ENCODE measurements around the gene TIGD7. TPM values are rescaled to one million over a fixed set of nuclear protein-coding genes. Genes with fewer than 3 reads are reported as not detected.
A peak's percentile ranks its signal among the peaks of the same experiment; 100 is the strongest.
"Not testable (repeated sequence)": the region's sequence is repeated elsewhere in the genome, so short reads cannot be mapped to it uniquely, and the experiment has no call there.

Gene TIGD7
- total RNA-seq, 1 donor = 6.5 TPM

DNA sequence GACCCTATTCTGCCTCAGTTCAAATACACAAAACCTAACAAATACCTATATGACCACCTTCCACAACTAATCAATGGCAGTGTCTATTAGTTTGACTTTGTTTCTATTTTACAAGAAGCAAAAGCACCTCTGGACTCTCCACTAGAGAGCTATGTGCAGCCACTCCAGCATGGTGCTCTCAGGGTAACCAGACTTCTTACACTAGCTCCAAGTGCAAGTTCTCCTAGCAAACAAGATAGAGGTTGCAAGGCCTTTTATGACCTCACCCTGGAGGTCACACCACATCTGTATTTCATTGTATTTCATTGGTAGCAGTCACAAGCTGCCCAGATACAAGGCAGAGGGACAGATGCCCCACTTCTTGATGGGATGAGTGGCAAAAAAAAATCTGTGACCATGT, 30.3 kb downstream of the TIGD7 start:
- Histone ChIP-seq H3K4me1 (ENCODE audit: insufficient read depth, low read length) (no peaks in the 10 kb centered on the region), H3K36me3 (ENCODE audit: insufficient read depth, low read length) (no peaks in the 10 kb centered on the region), H4K20me1 (ENCODE audit: insufficient read depth, low read length) (no peaks in the 10 kb centered on the region), H3K9me3 (ENCODE audit: low read depth, low read length) (no peaks in the 10 kb centered on the region), H3K79me2 (ENCODE audit: insufficient read depth, low read length) (no peaks in the 10 kb centered on the region), H3K27ac (ENCODE audit: low read depth, low read length) (no peak overlapping the region), H3K4me3 (ENCODE audit: insufficient read depth, low read length) (no peak overlapping the region), H2AFZ (ENCODE audit: low read length) (no peak overlapping the region), H3K27me3 (ENCODE audit: insufficient read depth, low read length) (peaks cover 11% of the 10 kb centered on the region), H3K4me2 (ENCODE audit: insufficient read depth, low read length) (no peak overlapping the region)
- DNase-seq (ENCODE audit: insufficient read length, low spot score, missing footprints) = no peak
- TF ChIP-seq, protein P1, sequence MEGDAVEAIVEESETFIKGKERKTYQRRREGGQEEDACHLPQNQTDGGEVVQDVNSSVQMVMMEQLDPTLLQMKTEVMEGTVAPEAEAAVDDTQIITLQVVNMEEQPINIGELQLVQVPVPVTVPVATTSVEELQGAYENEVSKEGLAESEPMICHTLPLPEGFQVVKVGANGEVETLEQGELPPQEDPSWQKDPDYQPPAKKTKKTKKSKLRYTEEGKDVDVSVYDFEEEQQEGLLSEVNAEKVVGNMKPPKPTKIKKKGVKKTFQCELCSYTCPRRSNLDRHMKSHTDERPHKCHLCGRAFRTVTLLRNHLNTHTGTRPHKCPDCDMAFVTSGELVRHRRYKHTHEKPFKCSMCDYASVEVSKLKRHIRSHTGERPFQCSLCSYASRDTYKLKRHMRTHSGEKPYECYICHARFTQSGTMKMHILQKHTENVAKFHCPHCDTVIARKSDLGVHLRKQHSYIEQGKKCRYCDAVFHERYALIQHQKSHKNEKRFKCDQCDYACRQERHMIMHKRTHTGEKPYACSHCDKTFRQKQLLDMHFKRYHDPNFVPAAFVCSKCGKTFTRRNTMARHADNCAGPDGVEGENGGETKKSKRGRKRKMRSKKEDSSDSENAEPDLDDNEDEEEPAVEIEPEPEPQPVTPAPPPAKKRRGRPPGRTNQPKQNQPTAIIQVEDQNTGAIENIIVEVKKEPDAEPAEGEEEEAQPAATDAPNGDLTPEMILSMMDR (IDR thresholded peaks at IDR 0.05; ENCODE audit: extremely low read depth, low read depth, low read length) = no peak

DNA sequence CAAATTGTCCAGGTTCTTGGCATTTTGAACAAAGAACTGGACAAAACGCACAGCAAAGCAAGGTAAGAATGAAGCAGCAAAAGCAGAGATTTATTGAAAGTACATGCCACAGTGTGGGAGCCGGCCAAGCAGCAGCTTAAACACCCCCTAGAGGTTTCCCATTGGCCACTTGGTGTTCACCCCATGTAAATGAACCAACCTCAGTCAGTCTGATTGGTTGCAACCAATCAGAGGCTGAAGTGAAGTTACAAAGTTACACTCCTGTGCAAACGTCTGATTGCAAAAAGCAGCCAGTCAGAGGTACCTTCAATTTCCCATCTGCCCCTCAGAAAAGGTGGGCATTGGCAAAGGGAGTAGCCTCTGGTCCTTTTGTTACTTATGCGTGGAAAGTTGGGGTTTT, 30.7 kb downstream of the TIGD7 start:
- H3K4me1 ChIP-seq (ENCODE audit: insufficient read depth, low read length) = no peaks in the 10 kb centered on the region
- no peak for DNase-seq (ENCODE audit: insufficient read length, low spot score, missing footprints)
- H3K27ac ChIP-seq (ENCODE audit: low read depth, low read length) = no peak overlapping the region
- no peak overlapping the region for H3K4me3 ChIP-seq (ENCODE audit: insufficient read depth, low read length)
- no peak overlapping the region for H3K4me2 ChIP-seq (ENCODE audit: insufficient read depth, low read length)
- H2AFZ ChIP-seq (ENCODE audit: low read length) = no peak overlapping the region
- peaks cover 11% of the 10 kb centered on the region for H3K27me3 ChIP-seq (ENCODE audit: insufficient read depth, low read length)
- no peaks in the 10 kb centered on the region for H3K36me3 ChIP-seq (ENCODE audit: insufficient read depth, low read length)
- H3K9me3 ChIP-seq (ENCODE audit: low read depth, low read length) = no peaks in the 10 kb centered on the region
- TF ChIP-seq, protein P1 (IDR thresholded peaks at IDR 0.05; ENCODE audit: extremely low read depth, low read depth, low read length) = no peak
- H3K79me2 ChIP-seq (ENCODE audit: insufficient read depth, low read length) = no peaks in the 10 kb centered on the region
- H4K20me1 ChIP-seq (ENCODE audit: insufficient read depth, low read length) = no peaks in the 10 kb centered on the region

DNA sequence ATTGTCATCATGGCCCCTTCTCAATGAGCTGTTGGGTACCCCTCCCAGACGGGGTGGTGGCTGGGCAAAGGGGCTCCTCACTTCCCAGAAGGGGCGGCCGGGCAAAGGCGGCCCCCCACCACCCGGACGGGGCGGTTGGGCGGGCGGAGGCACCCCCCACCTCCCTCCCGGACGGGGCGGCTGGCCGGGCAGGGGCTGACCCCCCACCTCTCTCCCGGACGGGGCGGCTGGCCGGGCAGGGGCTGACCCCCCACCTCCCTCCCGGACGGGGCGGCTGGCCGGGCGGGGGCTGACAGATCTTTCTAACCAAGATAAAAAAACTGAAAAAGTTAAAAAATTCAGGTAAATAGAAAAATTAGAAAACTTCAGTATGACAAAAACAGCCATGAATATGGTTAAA, 33.9 kb downstream of the TIGD7 start:
- not testable (repeated sequence) for H3K27ac ChIP-seq (ENCODE audit: low read depth, low read length); H3K9me3 ChIP-seq (ENCODE audit: low read depth, low read length); DNase-seq (ENCODE audit: insufficient read length, low spot score, missing footprints); H3K4me3 ChIP-seq (ENCODE audit: insufficient read depth, low read length); H3K27me3 ChIP-seq (ENCODE audit: insufficient read depth, low read length); H3K36me3 ChIP-seq (ENCODE audit: insufficient read depth, low read length); H2AFZ ChIP-seq (ENCODE audit: low read length); H4K20me1 ChIP-seq (ENCODE audit: insufficient read depth, low read length); H3K4me2 ChIP-seq (ENCODE audit: insufficient read depth, low read length); H3K79me2 ChIP-seq (ENCODE audit: insufficient read depth, low read length)
- peaks cover 12% of the 10 kb centered on the region for H3K4me1 ChIP-seq (ENCODE audit: insufficient read depth, low read length)

DNA sequence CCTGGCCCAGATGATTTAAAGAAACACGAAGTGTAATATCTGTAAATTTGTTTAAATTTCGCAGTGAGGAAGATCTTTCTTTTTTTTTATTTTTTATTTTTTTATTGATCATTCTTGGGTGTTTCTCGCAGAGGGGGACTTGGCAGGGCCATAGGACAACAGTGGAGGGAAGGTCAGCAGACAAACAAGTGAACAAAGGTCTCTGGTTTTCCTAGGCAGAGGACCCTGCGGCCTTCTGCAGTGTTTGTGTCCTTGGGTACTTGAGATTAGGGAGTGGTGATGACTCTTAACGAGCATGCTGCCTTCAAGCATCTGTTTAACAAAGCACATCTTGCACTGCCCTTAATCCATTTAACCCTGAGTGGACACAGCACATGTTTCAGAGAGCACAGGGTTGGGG, 34.5 kb downstream of the TIGD7 start:
- H3K9me3 ChIP-seq (ENCODE audit: low read depth, low read length); H3K36me3 ChIP-seq (ENCODE audit: insufficient read depth, low read length); H3K4me2 ChIP-seq (ENCODE audit: insufficient read depth, low read length); H2AFZ ChIP-seq (ENCODE audit: low read length); H4K20me1 ChIP-seq (ENCODE audit: insufficient read depth, low read length); H3K27me3 ChIP-seq (ENCODE audit: insufficient read depth, low read length); DNase-seq (ENCODE audit: insufficient read length, low spot score, missing footprints); H3K27ac ChIP-seq (ENCODE audit: low read depth, low read length); H3K79me2 ChIP-seq (ENCODE audit: insufficient read depth, low read length); H3K4me3 ChIP-seq (ENCODE audit: insufficient read depth, low read length): not testable (repeated sequence)
- H3K4me1 ChIP-seq (ENCODE audit: insufficient read depth, low read length) = peaks cover 13% of the 10 kb centered on the region

DNA sequence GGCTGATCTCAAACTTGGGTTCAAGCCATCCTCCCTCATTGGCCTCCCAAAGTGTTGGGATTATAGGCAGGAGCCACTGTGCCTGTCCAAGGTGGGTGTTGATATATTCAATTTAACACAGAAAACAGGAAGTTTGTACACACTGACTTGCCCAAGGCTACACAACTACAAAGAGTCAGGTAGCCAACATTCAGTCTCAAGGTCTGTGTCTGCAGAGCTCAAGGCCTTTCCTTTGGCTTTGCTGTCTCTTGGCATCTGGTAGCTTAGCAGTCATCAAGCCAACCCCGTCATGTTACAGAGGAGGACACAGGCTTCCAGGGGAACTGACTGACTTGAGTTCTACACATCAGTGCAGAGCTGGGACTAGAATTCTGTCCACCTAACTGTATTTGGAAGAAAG, 36.9 kb downstream of the TIGD7 start:
- no peaks in the 10 kb centered on the region for H3K9me3 ChIP-seq (ENCODE audit: low read depth, low read length)
- H2AFZ ChIP-seq (ENCODE audit: low read length) = no peak overlapping the region
- no peaks in the 10 kb centered on the region for H4K20me1 ChIP-seq (ENCODE audit: insufficient read depth, low read length)

More for the DNA sequence above, 36.9 kb downstream of the TIGD7 start:
- H3K27ac ChIP-seq (ENCODE audit: low read depth, low read length) = no peak overlapping the region
- no peak overlapping the region for H3K4me2 ChIP-seq (ENCODE audit: insufficient read depth, low read length)
- H3K27me3 ChIP-seq (ENCODE audit: insufficient read depth, low read length) = no peaks in the 10 kb centered on the region
- H3K4me3 ChIP-seq (ENCODE audit: insufficient read depth, low read length) = no peak overlapping the region
- TF ChIP-seq, protein P1 (IDR thresholded peaks at IDR 0.05; ENCODE audit: extremely low read depth, low read depth, low read length) = no peak
- H3K79me2 ChIP-seq (ENCODE audit: insufficient read depth, low read length) = no peaks in the 10 kb centered on the region
- DNase-seq (ENCODE audit: insufficient read length, low spot score, missing footprints) = peak; percentile 22
- peaks cover 16% of the 10 kb centered on the region for H3K4me1 ChIP-seq (ENCODE audit: insufficient read depth, low read length)
- no peaks in the 10 kb centered on the region for H3K36me3 ChIP-seq (ENCODE audit: insufficient read depth, low read length)
